AG09319 (cell line): ENCODE data around the gene RAD9A.

ENCODE experiments used
- DNase-seq: peaks from one replicate; pipeline ENCODE4 v3.0.0-alpha.2; 2010; ENCODE audit warnings: low read depth; ENCODE audit errors: extremely low read depth
- CTCF ChIP-seq: IDR thresholded peaks from 2 replicates; pipeline ENCODE4 v1.5.1; 2011; ENCODE audit warnings: low read depth, mild to moderate bottlenecking, inconsistent platforms, low read length, moderate library complexity

The RAD9A gene

GRCh38 chr11:67355023-67355793 is 36.6 kb upstream of the RAD9A start:
- TF ChIP-seq CTCF = no peak
- no peak for DNase-seq

- no peak for DNase-seq
- TF ChIP-seq CTCF = no peak
These were observed 35.9 kb upstream of the RAD9A start for GRCh38 chr11:67355794-67356386.

- TF ChIP-seq CTCF = no peak
- DNase-seq = no peak
These were observed 35.4 kb upstream of the RAD9A start for GRCh38 chr11:67356387-67356863.

- TF ChIP-seq CTCF = peak; percentile 93
- DNase-seq = no peak
These were observed 34.8 kb upstream of the RAD9A start for GRCh38 chr11:67356864-67357561.

GRCh38 chr11:67357831-67358670 is 33.7 kb upstream of the RAD9A start:
- no peak for DNase-seq
- no peak for TF ChIP-seq CTCF

- no peak for TF ChIP-seq CTCF
- no peak for DNase-seq
These were observed 27.6 kb upstream of the RAD9A start for GRCh38 chr11:67364169-67364568.
